ENCODE data around the gene CENPB. TPM values are rescaled to one million over a fixed set of nuclear protein-coding genes. Genes with fewer than 3 reads are reported as not detected.
A peak's percentile ranks its signal among the peaks of the same experiment; 100 is the strongest.

Gene CENPB
- total RNA-seq, 6 experiments from 2014 or later: 109 to 128 (median 117) TPM

DNA sequence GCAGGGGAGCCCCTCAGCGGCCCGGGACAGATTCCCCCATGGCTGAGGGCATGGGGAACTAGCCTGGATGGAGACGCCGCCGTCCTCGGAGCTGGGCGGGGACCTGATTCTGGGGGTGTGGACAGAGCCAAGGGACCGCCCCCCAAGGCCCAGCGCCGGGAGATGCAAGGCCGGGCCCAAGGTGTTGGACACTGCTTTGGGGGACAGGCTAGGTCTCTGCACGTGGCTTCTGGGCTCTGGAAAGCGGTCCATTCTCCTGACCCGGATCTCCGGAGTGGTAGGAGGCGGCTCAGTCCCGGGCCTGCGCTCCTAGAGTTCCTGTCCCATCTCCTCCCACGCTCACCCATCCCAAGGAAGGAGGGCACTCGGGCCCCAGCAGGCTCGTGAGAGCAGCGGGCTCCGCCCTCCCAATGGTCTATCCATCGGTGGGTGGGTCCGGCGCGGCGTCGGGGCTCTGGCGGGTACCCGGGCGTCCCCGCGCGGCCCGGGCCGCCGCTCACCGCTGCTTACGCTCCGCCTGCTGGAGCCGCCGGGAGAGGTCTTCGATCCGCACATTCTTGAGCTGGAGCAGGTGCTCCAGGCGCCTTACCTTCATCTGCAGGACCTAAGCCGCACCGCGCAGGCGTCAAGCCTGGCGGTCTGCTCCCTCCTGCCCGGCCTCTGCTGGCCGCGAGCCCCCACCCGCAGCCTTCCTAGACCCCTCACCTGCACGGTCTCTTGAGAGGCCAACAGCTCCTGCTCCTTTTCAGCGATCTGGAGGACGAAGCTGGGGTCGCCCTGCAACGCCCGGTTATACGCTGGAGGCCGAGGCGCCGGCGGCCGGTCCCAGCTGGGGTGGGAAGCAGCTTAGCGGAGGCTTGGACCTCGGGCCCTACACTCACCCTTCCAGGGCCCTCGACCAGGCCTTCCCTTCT, 8.6 kb downstream of the CENPB start:
- H3K27ac Mint-ChIP-seq: no peak overlapping the region
- DNase-seq: peak; percentile 6
- peak overlapping the region; percentile 83 for H3K4me3 Mint-ChIP-seq
- peak; percentile 11; the same call in 1 of the 2 replicates for TF ChIP-seq CTCF (IDR thresholded peaks at IDR 0.05)
- H3K36me3 Mint-ChIP-seq (ENCODE audit: low read depth): no peaks in the 10 kb centered on the region
- peaks cover 16% of the 10 kb centered on the region for H3K4me1 Mint-ChIP-seq (ENCODE audit: low read depth)
- peaks cover 3% of the 10 kb centered on the region; the same call in 1 of the 2 replicates for H3K27me3 Mint-ChIP-seq (ENCODE audit: insufficient read depth)
- H3K9me3 Mint-ChIP-seq: no peaks in the 10 kb centered on the region

- TF ChIP-seq CTCF (IDR thresholded peaks at IDR 0.05): no peak
- Mint-ChIP-seq H3K27me3 (ENCODE audit: insufficient read depth) (peaks cover 3% of the 10 kb centered on the region; the same call in 1 of the 2 replicates), H3K4me1 (ENCODE audit: low read depth) (peaks cover 16% of the 10 kb centered on the region), H3K27ac (no peak overlapping the region), H3K9me3 (no peaks in the 10 kb centered on the region), H3K36me3 (ENCODE audit: low read depth) (no peaks in the 10 kb centered on the region), H3K4me3 (peak overlapping the region; percentile 83)
- no peak for DNase-seq
Observed at GRCh38 chr20:3777381-3777715, 9.2 kb downstream of the CENPB start.

- DNase-seq: no peak
- no peak overlapping the region for H3K4me3 Mint-ChIP-seq
- no peaks in the 10 kb centered on the region for H3K9me3 Mint-ChIP-seq
- H3K27me3 Mint-ChIP-seq (ENCODE audit: insufficient read depth): peaks cover 3% of the 10 kb centered on the region; the same call in 1 of the 2 replicates
- TF ChIP-seq CTCF (IDR thresholded peaks at IDR 0.05): no peak
- no peak overlapping the region for H3K27ac Mint-ChIP-seq
- H3K4me1 Mint-ChIP-seq (ENCODE audit: low read depth): peaks cover 10% of the 10 kb centered on the region
- H3K36me3 Mint-ChIP-seq (ENCODE audit: low read depth): no peaks in the 10 kb centered on the region
Observed at GRCh38 chr20:3775457-3776108, 11.0 kb downstream of the CENPB start.

DNA sequence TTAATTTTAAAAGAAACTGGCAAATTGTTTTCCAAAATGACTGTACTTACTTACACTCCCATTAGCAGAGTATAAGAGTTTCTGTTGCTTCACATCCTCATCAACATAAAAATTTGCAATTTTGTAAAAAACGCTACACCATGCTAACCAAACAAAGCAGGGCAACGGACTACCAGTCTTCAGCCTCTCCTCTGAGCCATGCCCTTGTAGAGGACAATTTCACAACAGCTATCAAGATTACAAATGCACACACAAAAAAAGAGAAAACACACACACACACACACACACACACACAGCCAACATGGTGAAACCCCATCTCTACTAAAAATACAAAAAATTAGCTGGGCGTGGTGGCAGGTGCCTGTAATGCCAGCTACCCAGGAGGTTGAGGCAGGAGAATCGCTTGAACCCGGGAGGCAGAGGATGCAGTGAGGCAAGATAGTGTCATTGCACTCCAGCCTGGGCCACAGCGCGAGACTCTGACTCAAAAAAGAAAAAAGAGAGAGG, 14.9 kb downstream of the CENPB start:
- Mint-ChIP-seq H3K27ac (no peak overlapping the region), H3K4me3 (no peak overlapping the region), H3K36me3 (ENCODE audit: low read depth) (no peaks in the 10 kb centered on the region), H3K9me3 (no peaks in the 10 kb centered on the region), H3K4me1 (ENCODE audit: low read depth) (peaks cover 18% of the 10 kb centered on the region), H3K27me3 (ENCODE audit: insufficient read depth) (peaks cover 3% of the 10 kb centered on the region; the same call in 1 of the 2 replicates)
- no peak for DNase-seq
- no peak for TF ChIP-seq CTCF (IDR thresholded peaks at IDR 0.05)

DNA sequence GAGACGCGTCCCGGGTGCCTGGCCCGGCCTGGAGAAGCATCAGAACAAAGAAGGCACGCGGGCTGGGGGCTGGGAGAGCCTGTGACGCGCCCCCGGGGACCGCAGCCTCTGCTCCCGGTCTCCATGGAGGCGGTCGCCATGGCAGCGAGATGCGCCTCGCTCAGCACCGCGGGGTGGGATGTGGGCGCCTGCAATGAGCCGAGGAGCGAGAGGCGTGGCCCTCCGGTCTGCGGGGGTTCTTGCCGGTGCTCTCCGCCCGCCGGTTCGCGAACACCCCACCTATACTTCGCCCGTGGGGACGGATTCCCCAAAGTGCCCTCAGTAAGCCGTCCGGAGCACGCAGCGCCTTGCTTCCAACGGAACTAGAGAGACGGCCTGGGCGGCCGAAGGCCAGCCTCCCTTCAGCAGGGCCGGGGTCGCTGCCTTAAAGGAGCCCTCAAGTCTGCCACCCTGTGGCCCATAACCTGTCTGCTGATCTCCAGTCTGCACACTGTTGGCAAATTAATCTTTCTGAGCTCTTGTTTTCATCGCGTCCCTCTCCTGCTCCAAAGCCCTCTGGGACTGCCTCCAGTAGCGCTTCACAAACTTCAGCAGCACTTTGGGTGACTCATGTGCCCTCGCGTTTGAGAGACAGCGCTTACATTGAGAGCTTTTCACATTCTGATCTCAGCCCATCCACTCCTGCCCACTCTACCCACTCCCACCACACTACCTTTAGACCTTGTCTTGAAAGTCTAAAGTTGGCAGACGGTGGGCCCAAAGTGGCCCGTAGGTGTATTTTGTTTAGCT, 18.0 kb downstream of the CENPB start:
- Mint-ChIP-seq H3K36me3 (ENCODE audit: low read depth) (no peaks in the 10 kb centered on the region), H3K9me3 (no peaks in the 10 kb centered on the region), H3K4me1 (ENCODE audit: low read depth) (peaks cover 41% of the 10 kb centered on the region), H3K27ac (peak overlapping the region; percentile 87), H3K27me3 (ENCODE audit: insufficient read depth) (no peaks in the 10 kb centered on the region), H3K4me3 (peak overlapping the region; percentile 92)
- DNase-seq: peak; percentile 84
- TF ChIP-seq CTCF (IDR thresholded peaks at IDR 0.05): peak; percentile 68

Data from HFFc6 (cell line).